ENCODE data around the gene H6PD. TPM values are rescaled to one million over a fixed set of nuclear protein-coding genes. Genes with fewer than 3 reads are reported as not detected.

The H6PD gene
- total and polyA plus RNA-seq, 9 of the 15 experiments (the other 6 are each of a cell fraction or from before 2014, with no cell fraction given), result 0.04 to 2.5 (median 0.95) TPM

DNA sequence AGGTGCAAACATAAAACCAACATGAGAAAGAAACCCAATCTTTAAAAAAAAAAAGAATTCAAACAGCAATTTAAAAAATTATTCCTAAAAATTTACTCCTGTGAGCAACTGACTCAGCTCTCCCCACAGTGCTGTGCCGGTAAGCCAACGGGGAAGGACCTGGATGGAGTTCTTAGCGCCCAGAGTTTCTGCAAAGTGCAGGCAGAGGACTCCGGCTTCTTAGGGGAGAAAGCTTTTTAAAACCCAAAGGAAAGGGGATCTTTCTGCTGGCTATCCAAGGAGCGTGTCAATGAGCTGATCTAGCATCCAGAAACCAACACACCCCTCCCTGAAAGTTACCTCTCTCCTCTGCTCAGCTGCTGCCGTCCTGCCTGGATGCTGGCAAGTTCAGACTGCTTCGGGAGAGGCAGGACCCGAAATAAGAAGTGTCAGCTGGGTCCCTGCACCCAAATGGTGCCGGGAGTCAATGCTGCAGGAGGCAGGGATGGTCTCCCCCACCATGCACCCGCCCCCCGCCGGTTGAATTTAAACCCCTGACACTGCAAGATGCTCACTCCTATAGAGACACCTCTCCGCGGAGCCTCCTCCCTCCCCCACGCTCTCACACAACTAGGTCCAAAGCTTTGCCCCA is 32.2 kb upstream of the H6PD start:
- WGBS (ENCODE audit: insufficient coverage, low coverage, missing lambda C conversion rate), result 3% methylated on average over 15 of the region's 15 CpGs
- Histone ChIP-seq H3K36me3 (ENCODE audit: control insufficient read depth, insufficient read depth, low read length) (no peaks in the 10 kb centered on the region), H3K79me2 (ENCODE audit: control insufficient read depth, insufficient read depth, low read length) (no peaks in the 10 kb centered on the region), H3K9me1 (ENCODE audit: control insufficient read depth, insufficient read depth, low read length) (no peaks in the 10 kb centered on the region), H3K9me3 (replicated peaks; ENCODE audit: control insufficient read depth, insufficient read depth, low read depth, low read length) (no peaks in the 10 kb centered on the region), H3K4me2 (ENCODE audit: insufficient read depth, low read length) (no peak overlapping the region), H2AFZ (ENCODE audit: low read depth, low read length) (no peak overlapping the region), H3K4me3 (no peak overlapping the region), H3K27ac (ENCODE audit: extremely low read depth, low read depth, low read length) (no peak overlapping the region), H3K4me1 (replicated peaks in 1 of 2; ENCODE audit: control insufficient read depth in 2 of 2, insufficient read depth in 2 of 2, low read length in 2 of 2) (peaks cover 0 to 3% of the 10 kb centered on the region in 2 experiments; a peak in 1 of 5 replicates), H4K20me1 (replicated peaks; ENCODE audit: control insufficient read depth, insufficient read depth, low read length) (peaks cover 16% of the 10 kb centered on the region; the same call in 1 of the 2 replicates), H3K27me3 (ENCODE audit: control insufficient read depth in 2 of 2, insufficient read depth in 2 of 2, low read length in 2 of 2) (peaks cover 74 to 84% of the 10 kb centered on the region in 2 experiments), H3K9ac (ENCODE audit: insufficient read depth in 1 of 2, low read depth in 2 of 2, low read length in 2 of 2) (no peak overlapping the region)
- in situ Hi-C loops (cut with MboI) (no loop called here), intact Hi-C loops (cut with micrococcal nuclease) (no loop called here)
- POLR2A ChIA-PET, result interaction anchor here (0.6 kb wide), 1 partner anchor 280 kb away, joined by 5 read pairs; no protein-coding TSS in a partner anchor
- no peak for DNase-seq (ENCODE audit: extremely low read depth in 1 of 4, low spot score in 3 of 4)
- no TSS peak for BruUV-seq (replicated peaks)
- no peak for ATAC-seq
- CTCF ChIA-PET (ENCODE audit: low intra/inter-chr PET ratio), result no interaction called here
- FAIRE-seq, result no peak
- peak; percentile 4 for TF ChIP-seq CBX2 (IDR thresholded peaks at IDR 0.05; ENCODE audit: insufficient read depth, low read length, poor library complexity, severe bottlenecking)
- TF ChIP-seq CBFB (CRISPR knock-in tag; IDR thresholded peaks at IDR 0.05), result no peak

DNA sequence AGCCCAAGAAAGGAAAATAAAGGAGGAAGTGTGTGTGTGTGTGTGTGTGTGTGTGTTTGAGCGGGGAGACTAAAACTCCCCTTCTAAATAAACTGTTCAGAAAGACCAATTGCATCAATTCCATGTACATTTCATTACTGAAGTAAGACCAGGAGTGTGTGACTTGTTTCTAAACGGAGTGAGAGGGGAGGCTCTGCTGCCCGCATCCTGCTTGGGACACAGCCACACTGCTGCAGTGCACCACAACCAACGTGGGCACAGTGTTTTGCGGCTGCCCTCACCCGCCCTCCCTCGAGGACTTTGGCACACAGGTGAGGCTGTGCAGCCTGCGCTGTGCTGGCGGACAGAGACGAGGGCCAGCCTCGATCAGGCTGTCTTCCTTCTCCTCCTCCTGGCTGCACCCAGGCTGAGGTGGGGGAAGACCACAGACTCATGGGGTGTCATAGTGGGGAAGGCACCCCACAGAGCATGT is 31.0 kb upstream of the H6PD start:
- DNase-seq (ENCODE audit: extremely low read depth in 1 of 4, low spot score in 3 of 4), result no peak
- no peak for TF ChIP-seq SMARCB1 (IDR thresholded peaks at IDR 0.05; ENCODE audit: insufficient read length, low read depth)
- TF ChIP-seq, protein P1, sequence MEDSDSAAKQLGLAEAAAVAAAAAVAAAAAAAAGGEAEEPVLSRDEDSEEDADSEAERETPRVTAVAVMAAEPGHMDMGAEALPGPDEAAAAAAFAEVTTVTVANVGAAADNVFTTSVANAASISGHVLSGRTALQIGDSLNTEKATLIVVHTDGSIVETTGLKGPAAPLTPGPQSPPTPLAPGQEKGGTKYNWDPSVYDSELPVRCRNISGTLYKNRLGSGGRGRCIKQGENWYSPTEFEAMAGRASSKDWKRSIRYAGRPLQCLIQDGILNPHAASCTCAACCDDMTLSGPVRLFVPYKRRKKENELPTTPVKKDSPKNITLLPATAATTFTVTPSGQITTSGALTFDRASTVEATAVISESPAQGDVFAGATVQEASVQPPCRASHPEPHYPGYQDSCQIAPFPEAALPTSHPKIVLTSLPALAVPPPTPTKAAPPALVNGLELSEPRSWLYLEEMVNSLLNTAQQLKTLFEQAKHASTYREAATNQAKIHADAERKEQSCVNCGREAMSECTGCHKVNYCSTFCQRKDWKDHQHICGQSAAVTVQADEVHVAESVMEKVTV (CRISPR knock-in tag; IDR thresholded peaks at IDR 0.05), result no peak
- TF ChIP-seq, protein P2, sequence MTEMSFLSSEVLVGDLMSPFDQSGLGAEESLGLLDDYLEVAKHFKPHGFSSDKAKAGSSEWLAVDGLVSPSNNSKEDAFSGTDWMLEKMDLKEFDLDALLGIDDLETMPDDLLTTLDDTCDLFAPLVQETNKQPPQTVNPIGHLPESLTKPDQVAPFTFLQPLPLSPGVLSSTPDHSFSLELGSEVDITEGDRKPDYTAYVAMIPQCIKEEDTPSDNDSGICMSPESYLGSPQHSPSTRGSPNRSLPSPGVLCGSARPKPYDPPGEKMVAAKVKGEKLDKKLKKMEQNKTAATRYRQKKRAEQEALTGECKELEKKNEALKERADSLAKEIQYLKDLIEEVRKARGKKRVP (CRISPR knock-in tag; IDR thresholded peaks at IDR 0.05), result no peak
- TF ChIP-seq SAFB (IDR thresholded peaks at IDR 0.05; ENCODE audit: borderline replicate concordance, low read depth, low read length), result no peak
- no peak for TF ChIP-seq ZNF431 (CRISPR knock-in tag; IDR thresholded peaks at IDR 0.05)
- TF ChIP-seq TEAD4 (IDR thresholded peaks at IDR 0.05; ENCODE audit: low read length), result no peak
- TF ChIP-seq TEAD4 (CRISPR knock-in tag; IDR thresholded peaks at IDR 0.05; ENCODE audit: borderline replicate concordance), result no peak
- no peak for TF ChIP-seq STAT5A (IDR thresholded peaks at IDR 0.05; ENCODE audit: borderline replicate concordance, low read length)
- no peak for TF ChIP-seq ZSCAN29 (IDR thresholded peaks at IDR 0.05)
- no peak for TF ChIP-seq MCM2 (IDR thresholded peaks at IDR 0.05; ENCODE audit: low read depth)

More for the DNA sequence above, 31.0 kb upstream of the H6PD start:
- no peak overlapping the region for H3K27ac ChIP-seq (ENCODE audit: extremely low read depth, low read depth, low read length)
- no TSS peak for BruUV-seq (replicated peaks)
- no peaks in the 10 kb centered on the region for H3K36me3 ChIP-seq (ENCODE audit: control insufficient read depth, insufficient read depth, low read length)
- H3K9me3 ChIP-seq (replicated peaks; ENCODE audit: control insufficient read depth, insufficient read depth, low read depth, low read length), result no peaks in the 10 kb centered on the region
- no peak overlapping the region for H2AFZ ChIP-seq (ENCODE audit: low read depth, low read length)
- H3K79me2 ChIP-seq (ENCODE audit: control insufficient read depth, insufficient read depth, low read length), result no peaks in the 10 kb centered on the region
- CTCF ChIA-PET (ENCODE audit: low intra/inter-chr PET ratio), result no interaction called here
- POLR2A ChIA-PET, result no interaction called here
- FAIRE-seq (no peak), ATAC-seq (no peak)
- 0% methylated on average over 11 of the region's 11 CpGs for WGBS (ENCODE audit: insufficient coverage, low coverage, missing lambda C conversion rate)
- intact Hi-C loops (cut with micrococcal nuclease) (no loop called here), in situ Hi-C loops (cut with MboI) (no loop called here)
- no peaks in the 10 kb centered on the region for H3K9me1 ChIP-seq (ENCODE audit: control insufficient read depth, insufficient read depth, low read length)
- no peak overlapping the region for H3K9ac ChIP-seq (ENCODE audit: insufficient read depth in 1 of 2, low read depth in 2 of 2, low read length in 2 of 2)
- no peak overlapping the region for H3K4me3 ChIP-seq
- H3K4me1 ChIP-seq (replicated peaks in 1 of 2; ENCODE audit: control insufficient read depth in 2 of 2, insufficient read depth in 2 of 2, low read length in 2 of 2), result peaks cover 0 to under 1% of the 10 kb centered on the region in 2 experiments; a peak in 1 of 5 replicates
- H4K20me1 ChIP-seq (replicated peaks; ENCODE audit: control insufficient read depth, insufficient read depth, low read length), result peaks cover 11% of the 10 kb centered on the region; the same call in 1 of the 2 replicates
- H3K4me2 ChIP-seq (ENCODE audit: insufficient read depth, low read length), result no peak overlapping the region
- H3K27me3 ChIP-seq (ENCODE audit: control insufficient read depth in 2 of 2, insufficient read depth in 2 of 2, low read length in 2 of 2), result peaks cover 69 to 81% of the 10 kb centered on the region in 2 experiments
